T-cell (primary cell): ENCODE measurements around the gene GHRHR. TPM values are rescaled to one million over a fixed set of nuclear protein-coding genes. Genes with fewer than 3 reads are reported as not detected.
A peak's percentile ranks its signal among the peaks of the same experiment; 100 is the strongest.

Experiments
- ATAC-seq, 4 experiments: fragments of 200-7000 bp in 3 of 4; fragments of 150-1000 bp in 1 of 4; cut with Tn5 transposase; replicated peaks in 1 of 4; 1 replicate in 3 of 4; 2 replicates in 1 of 4; pipeline ENCODE4 v1.10.0; 2021; ENCODE audit warnings: moderate library complexity in 3 of 4, mild to moderate bottlenecking in 2 of 4, moderate number of reproducible peaks in 1 of 4
- CTCF ChIA-PET, 2 donors: fragments of 300-600 bp; sonication (Branson Sonifier 250); formaldehyde crosslinking; loops; one replicate each; lab custom pipeline; 2022; ENCODE audit warnings: antibody characterized with exemption in 2 of 2; lab: Charles Lee
- POLR2A ChIA-PET, 2 donors: fragments of 300-600 bp; sonication (Branson Sonifier 250); formaldehyde crosslinking; loops; one replicate each; lab custom pipeline; 2022; ENCODE audit warnings: antibody characterized with exemption in 2 of 2; lab: Charles Lee
- DNase-seq, 35 experiments: peaks; one replicate each; pipeline versions ENCODE4 v3.0.0 to v3.0.0-alpha.2; 2013 to 2023
- H3K27ac ChIP-seq: one replicate; pipeline ENCODE4 v1.5.1; 2013; ENCODE audit warnings: low read length
- H3K27me3 ChIP-seq, 2 experiments: replicated peaks in 1 of 2; 1 replicate in 1 of 2; 2 replicates in 1 of 2; pipeline versions ENCODE4 v1.6.1 to v1.7.0; 2013; ENCODE audit warnings: low read length in 1 of 2, mixed read lengths in 1 of 2; ENCODE audit not compliant: control insufficient read depth in 2 of 2, insufficient read depth in 2 of 2; ENCODE audit errors: extremely low read depth in 1 of 2
- H3K36me3 ChIP-seq, 2 donors: 1 replicate in 1 of 2; 2 replicates in 1 of 2; pipeline versions ENCODE4 v1.6.1 to v1.7.0; 2013; ENCODE audit warnings: low read length in 1 of 2; ENCODE audit not compliant: control insufficient read depth in 2 of 2, insufficient read depth in 1 of 2; ENCODE audit errors: extremely low read depth in 1 of 2
- H3K4me1 ChIP-seq, 2 experiments: 1 replicate in 1 of 2; 2 replicates in 1 of 2; pipeline versions ENCODE4 v1.6.1 to v1.7.0; 2013; ENCODE audit warnings: low read length in 2 of 2, mixed read lengths in 1 of 2; ENCODE audit not compliant: insufficient read depth in 2 of 2, control insufficient read depth in 1 of 2; ENCODE audit errors: extremely low read depth in 1 of 2
- H3K4me3 ChIP-seq, 2 donors: 1 replicate in 1 of 2; 2 replicates in 1 of 2; pipeline versions ENCODE4 v1.5.1 to v1.7.0; 2013; ENCODE audit warnings: mild to moderate bottlenecking in 2 of 2, low read length in 1 of 2, moderate library complexity in 1 of 2; ENCODE audit not compliant: control insufficient read depth in 1 of 2; ENCODE audit errors: extremely low read depth in 1 of 2
- H3K9me3 ChIP-seq: 2 replicates; pipeline ENCODE4 v1.7.0; 2013
- H3K27ac Mint-ChIP-seq, 2 donors: one replicate each; pipeline ENCODE4 v1.8.0; 2020 to 2021; ENCODE audit warnings: mild to moderate bottlenecking in 2 of 2, mixed read lengths in 2 of 2
- H3K27me3 Mint-ChIP-seq, 2 donors: one replicate each; pipeline ENCODE4 v1.8.0; 2021 to 2022; ENCODE audit warnings: mixed read lengths in 2 of 2
- H3K36me3 Mint-ChIP-seq: one replicate; pipeline ENCODE4 v1.8.0; 2021; ENCODE audit warnings: mixed read lengths
- H3K4me1 Mint-ChIP-seq, 3 donors: one replicate each; pipeline ENCODE4 v1.8.0; 2020 to 2022; ENCODE audit warnings: mixed read lengths in 3 of 3, mild to moderate bottlenecking in 1 of 3
- H3K4me3 Mint-ChIP-seq, 3 donors: one replicate each; pipeline ENCODE4 v1.8.0; 2020 to 2022; ENCODE audit warnings: mild to moderate bottlenecking in 3 of 3, mixed read lengths in 3 of 3, moderate library complexity in 3 of 3
- H3K9me3 Mint-ChIP-seq, 3 donors: one replicate each; pipeline ENCODE4 v1.8.0; 2020 to 2022; ENCODE audit warnings: mixed read lengths in 3 of 3
- WGBS: methylation state at CpG from one replicate; pipeline ENCODE4 v1.1.5; 2013; ENCODE audit warnings: missing lambda C conversion rate; ENCODE audit not compliant: insufficient coverage; 5-methylcytosine and 5-hydroxymethylcytosine counted together
- total RNA-seq, 35 experiments: library from RNA in 6 of 35; stranded (reverse) in 6 of 35; fragments of 120-200 nt in 1 of 35; gene quantifications; one replicate each; pipeline versions ENCODE4 v1.2.1 to v1.2.4 and lab custom pipeline; 2013 to 2026

Gene GHRHR
- total RNA-seq, 5 donors from 2014 or later (not counting 1 experiment from before 2014, with no cell fraction given), result not detected

- ATAC-seq (peak; percentile 74 to 81 (median 79)), DNase-seq (peak in 34 of 35 experiments; percentile 10 to 81 (median 61))
- ChIA-PET CTCF (interaction anchor here (0.5 to 4.4 kb wide), 19 partner anchors 10 to 1622 kb away, joined by 3 to 75 read pairs (median 3); partner anchors contain the start of gene GHRHR (in 1 of the 2)), POLR2A (no interaction called here)
- peak overlapping the region in 1 of 3 donors; percentile 61 for H3K4me3 Mint-ChIP-seq
- Histone ChIP-seq H3K36me3 (no peaks in the 10 kb centered on the region), H3K4me1 (peaks cover 0 to 17% of the 10 kb centered on the region in 2 experiments), H3K27ac (no peak overlapping the region), H3K27me3 (peaks cover 8 to 44% of the 10 kb centered on the region in 2 experiments), H3K9me3 (no peaks in the 10 kb centered on the region), H3K4me3 (no peak overlapping the region)
- no peaks in the 10 kb centered on the region for H3K36me3 Mint-ChIP-seq
- H3K27ac Mint-ChIP-seq, result no peak overlapping the region
- H3K4me1 Mint-ChIP-seq, result peaks cover 8 to 40% (median 15%) of the 10 kb centered on the region in 3 donors
- peaks cover 31 to 47% of the 10 kb centered on the region in 2 donors for H3K27me3 Mint-ChIP-seq
- no peaks in the 10 kb centered on the region for H3K9me3 Mint-ChIP-seq
- 0% methylated on average over 6 of the region's 15 CpGs for WGBS
Measured at GRCh38 chr7:30983042-30983913, 19.5 kb downstream of the GHRHR start.

GRCh38 chr7:30983914-30984247 is 20.1 kb downstream of the GHRHR start:
- DNase-seq, result no peak
- no peaks in the 10 kb centered on the region for H3K36me3 ChIP-seq
- peaks cover 8 to 43% of the 10 kb centered on the region in 2 experiments for H3K27me3 ChIP-seq
- no peak overlapping the region for H3K27ac Mint-ChIP-seq
- no peak overlapping the region for H3K4me3 ChIP-seq
- no peaks in the 10 kb centered on the region for H3K9me3 Mint-ChIP-seq
- H3K27ac ChIP-seq, result no peak overlapping the region
- ChIA-PET POLR2A (interaction anchor here in 1 of 2 donors (0.5 kb wide), 1 partner anchor 138 kb away, joined by 3 read pairs; no protein-coding TSS in a partner anchor), CTCF (interaction anchor here (0.6 to 4.4 kb wide), 13 partner anchors 13 to 1622 kb away, joined by 3 to 75 read pairs (median 3); partner anchors contain the start of gene GHRHR (in 1 of the 2))
- H3K4me1 ChIP-seq, result peaks cover 0 to 17% of the 10 kb centered on the region in 2 experiments
- 36% methylated on average over 4 of the region's 12 CpGs for WGBS
- no peaks in the 10 kb centered on the region for H3K36me3 Mint-ChIP-seq
- H3K4me3 Mint-ChIP-seq, result peak overlapping the region in 1 of 3 donors; percentile 61
- ATAC-seq, result peak in 2 of 4 experiments; percentile 16 to 31
- no peaks in the 10 kb centered on the region for H3K9me3 ChIP-seq
- peaks cover 31 to 48% of the 10 kb centered on the region in 2 donors for H3K27me3 Mint-ChIP-seq
- peaks cover 8 to 40% (median 16%) of the 10 kb centered on the region in 3 donors for H3K4me1 Mint-ChIP-seq

GRCh38 chr7:30984359-30985107 is 20.8 kb downstream of the GHRHR start:
- Histone ChIP-seq H3K27ac (no peak overlapping the region), H3K27me3 (peaks cover 7 to 39% of the 10 kb centered on the region in 2 experiments), H3K4me3 (no peak overlapping the region), H3K36me3 (no peaks in the 10 kb centered on the region), H3K4me1 (peaks cover 0 to 17% of the 10 kb centered on the region in 2 experiments), H3K9me3 (no peaks in the 10 kb centered on the region)
- CTCF ChIA-PET, result interaction anchor here (0.5 to 4.4 kb wide), 23 partner anchors 17 to 1621 kb away, joined by 3 to 75 read pairs (median 4); partner anchors contain the start of gene GHRHR (in 1 of the 2)
- H3K9me3 Mint-ChIP-seq, result no peaks in the 10 kb centered on the region
- H3K4me1 Mint-ChIP-seq, result peaks cover 8 to 40% (median 16%) of the 10 kb centered on the region in 3 donors
- no peaks in the 10 kb centered on the region for H3K36me3 Mint-ChIP-seq
- H3K27ac Mint-ChIP-seq, result no peak overlapping the region
- WGBS, result 65% methylated on average over 9 of the region's 13 CpGs
- H3K4me3 Mint-ChIP-seq, result no peak overlapping the region
- POLR2A ChIA-PET, result interaction anchor here in 1 of 2 donors (0.5 kb wide), 1 partner anchor 138 kb away, joined by 3 read pairs; no protein-coding TSS in a partner anchor
- peaks cover 31 to 48% of the 10 kb centered on the region in 2 donors for H3K27me3 Mint-ChIP-seq
- ATAC-seq (no peak), DNase-seq (no peak)

- no peak overlapping the region for H3K27ac Mint-ChIP-seq
- ChIA-PET CTCF (interaction anchor here (0.7 to 4.4 kb wide), 4 partner anchors 48 to 137 kb away, joined by 3 to 75 read pairs (median 27); no protein-coding TSS in a partner anchor), POLR2A (no interaction called here)
- H3K9me3 ChIP-seq, result no peaks in the 10 kb centered on the region
- 34% methylated on average over 5 of the region's 7 CpGs for WGBS
- no peaks in the 10 kb centered on the region for H3K36me3 Mint-ChIP-seq
- ATAC-seq (no peak), DNase-seq (no peak)
- H3K4me1 ChIP-seq, result peaks cover 0 to 17% of the 10 kb centered on the region in 2 experiments
- no peaks in the 10 kb centered on the region for H3K36me3 ChIP-seq
- no peak overlapping the region for H3K27ac ChIP-seq
- no peak overlapping the region for H3K4me3 ChIP-seq
- H3K27me3 ChIP-seq, result peaks cover 7 to 43% of the 10 kb centered on the region in 2 experiments
- no peaks in the 10 kb centered on the region for H3K9me3 Mint-ChIP-seq
- no peak overlapping the region for H3K4me3 Mint-ChIP-seq
- H3K4me1 Mint-ChIP-seq, result peaks cover 8 to 40% (median 16%) of the 10 kb centered on the region in 3 donors
- H3K27me3 Mint-ChIP-seq, result peaks cover 26 to 39% of the 10 kb centered on the region in 2 donors
Measured at GRCh38 chr7:30985756-30986155, 22.0 kb downstream of the GHRHR start.

- CTCF ChIA-PET, result interaction anchor here (0.7 to 4.4 kb wide), 4 partner anchors 47 to 136 kb away, joined by 3 to 75 read pairs (median 27); no protein-coding TSS in a partner anchor
- no peak for DNase-seq
- no peaks in the 10 kb centered on the region for H3K36me3 Mint-ChIP-seq
- H3K4me3 Mint-ChIP-seq, result no peak overlapping the region
- no peak overlapping the region for H3K27ac Mint-ChIP-seq
- H3K4me1 ChIP-seq, result peaks cover 0 to 17% of the 10 kb centered on the region in 2 experiments
- H3K9me3 Mint-ChIP-seq, result no peaks in the 10 kb centered on the region
- ATAC-seq, result no peak
- POLR2A ChIA-PET, result no interaction called here
- WGBS, result 86% methylated on average over 8 of the region's 8 CpGs
- H3K27me3 ChIP-seq, result peaks cover 7 to 43% of the 10 kb centered on the region in 2 experiments
- H3K4me3 ChIP-seq, result no peak overlapping the region
- no peaks in the 10 kb centered on the region for H3K36me3 ChIP-seq
- H3K27me3 Mint-ChIP-seq, result peaks cover 26 to 36% of the 10 kb centered on the region in 2 donors
- H3K4me1 Mint-ChIP-seq, result peaks cover 8 to 40% (median 16%) of the 10 kb centered on the region in 3 donors
- H3K9me3 ChIP-seq, result no peaks in the 10 kb centered on the region
- H3K27ac ChIP-seq, result no peak overlapping the region
Measured at GRCh38 chr7:30986331-30986730, 22.6 kb downstream of the GHRHR start.
